DMS114 treated with DMSO at 0.1 percent for 48 hours (cell line): Measurements from ENCODE around the gene MCM6.

Experiments used
- DNase-seq: peaks from one replicate; lab custom pipeline; 2025; ENCODE audit not compliant: unreplicated experiment; lab: John Stamatoyannopoulos, UW

MCM6 gene

DNA sequence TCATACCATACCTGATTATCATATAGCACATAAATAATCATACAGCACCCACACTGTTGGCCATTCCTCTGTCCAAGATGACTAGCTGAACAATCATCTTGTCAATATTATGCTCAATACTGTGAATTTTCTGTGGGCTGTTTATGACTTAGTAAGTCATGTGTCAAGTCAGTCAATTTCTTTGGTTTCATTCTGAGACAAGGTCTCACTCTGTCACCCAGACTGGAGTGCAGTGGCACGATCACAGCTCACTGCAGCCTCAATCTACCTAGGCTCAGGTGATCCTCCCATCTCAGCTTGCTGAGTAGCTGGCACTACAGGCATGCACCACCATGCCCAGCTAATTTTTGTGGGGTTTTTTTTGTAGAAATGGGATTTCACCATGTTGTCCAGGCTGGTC, 5.7 kb downstream of the MCM6 start:
- DNase-seq = no peak

DNA sequence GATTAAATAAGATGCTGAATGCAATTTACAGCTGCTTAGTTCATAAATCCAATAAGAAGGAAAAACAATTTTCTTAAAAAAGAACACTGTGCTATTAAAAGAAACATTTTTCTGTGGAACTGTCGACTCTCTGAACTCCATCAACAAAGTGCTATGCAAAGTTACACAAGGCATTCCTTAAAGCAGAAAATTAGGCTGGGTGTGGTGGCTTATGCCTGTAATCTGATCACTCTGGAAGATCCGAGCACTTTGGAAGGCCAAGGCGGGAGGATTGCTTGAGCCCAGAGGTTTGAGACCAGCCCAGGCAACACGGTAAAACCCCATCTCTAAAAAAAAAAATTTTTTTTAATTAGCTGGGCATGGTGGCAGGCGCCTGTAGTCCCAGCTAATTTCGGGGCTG, 13.0 kb downstream of the MCM6 start:
- no peak for DNase-seq

DNA sequence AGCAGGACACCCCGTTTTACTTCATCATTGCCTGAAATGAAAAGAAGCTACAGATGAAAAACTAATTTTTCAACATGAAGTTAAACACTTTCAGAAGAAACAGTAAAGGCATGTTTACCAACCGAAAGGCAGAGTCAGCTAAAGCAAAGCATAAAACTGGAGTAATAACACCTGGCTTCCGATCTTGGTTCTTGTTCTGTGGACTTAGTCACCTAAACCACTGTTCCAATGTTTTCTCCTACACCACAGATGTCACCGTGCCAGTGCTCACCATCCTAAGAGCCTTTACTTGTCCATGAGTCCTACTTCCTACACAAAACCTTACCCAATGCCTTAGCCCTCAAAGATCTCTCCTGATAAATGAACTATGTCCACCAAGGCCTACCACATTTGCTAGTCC, 13.5 kb downstream of the MCM6 start:
- DNase-seq = no peak

DNA sequence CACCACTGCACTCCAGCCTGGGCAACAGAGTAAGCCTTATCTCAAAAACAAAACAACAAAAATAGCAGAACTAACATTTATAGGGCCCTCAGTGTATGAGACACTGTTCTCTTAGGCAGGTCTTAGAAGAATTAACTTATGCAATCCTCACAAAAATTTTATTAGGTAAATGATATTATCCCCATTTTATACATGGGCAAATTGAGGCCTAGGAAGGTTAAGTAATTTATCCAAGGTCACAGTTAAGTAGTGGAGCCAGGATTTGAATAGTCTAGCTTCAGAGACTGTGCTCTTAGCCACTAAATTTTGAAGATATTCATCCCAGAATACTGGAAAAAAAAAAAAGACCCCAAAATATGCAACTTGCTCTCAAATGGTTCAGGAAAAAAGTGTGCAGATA, 22.8 kb downstream of the MCM6 start:
- DNase-seq = no peak

DNA sequence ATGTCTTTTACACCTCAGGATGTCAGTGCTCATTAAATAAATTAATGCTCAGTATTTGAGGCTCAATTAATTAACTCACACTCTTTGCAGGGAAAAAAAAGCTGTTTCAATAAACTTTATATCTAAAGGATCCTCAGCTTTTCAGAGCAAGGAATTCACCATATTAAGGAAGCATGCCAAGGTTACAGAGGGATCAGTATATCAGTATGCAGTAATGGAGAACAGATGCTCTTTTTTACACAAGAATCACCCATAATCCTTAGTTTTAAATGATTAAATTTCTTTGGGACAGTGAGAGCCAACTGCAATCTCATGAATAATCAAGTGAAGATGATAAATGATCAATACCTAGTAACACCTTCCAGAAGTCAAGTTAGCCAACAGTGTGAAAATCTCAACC, 24.4 kb downstream of the MCM6 start:
- DNase-seq = no peak

DNA sequence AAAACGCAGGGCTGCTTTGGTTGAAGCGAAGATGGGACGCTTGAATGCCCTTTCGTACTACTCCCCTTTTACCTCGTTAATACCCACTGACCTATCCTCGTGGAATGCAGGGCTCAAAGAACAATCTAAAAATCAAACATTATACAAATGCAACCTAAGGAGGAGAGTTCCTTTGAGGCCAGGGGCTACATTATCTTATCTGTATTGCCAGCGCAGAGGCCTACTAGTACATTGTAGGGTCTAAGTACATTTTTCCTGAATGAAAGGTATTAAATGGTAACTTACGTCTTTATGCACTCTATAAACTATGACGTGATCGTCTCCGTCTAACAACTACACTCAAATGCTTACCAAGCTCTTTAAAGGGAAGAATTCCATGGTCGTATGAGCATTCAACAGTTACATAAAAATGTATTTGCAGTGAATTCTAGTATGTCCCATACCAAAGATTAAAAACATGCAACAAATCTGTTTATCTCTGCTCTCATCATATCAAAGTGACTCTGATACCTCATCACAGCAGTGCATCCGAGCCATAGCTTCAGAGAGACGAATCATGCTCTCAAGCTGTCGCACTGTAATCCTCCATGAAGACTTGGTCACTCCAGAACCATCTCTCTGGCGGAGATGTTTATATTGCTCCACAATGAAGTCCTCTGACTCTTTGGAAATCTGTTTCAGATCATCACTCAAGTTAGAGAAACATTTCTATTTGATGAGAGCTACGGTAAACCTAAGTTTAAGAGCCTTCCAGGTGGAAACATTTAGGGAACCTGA, 25.2 kb downstream of the MCM6 start:
- DNase-seq = no peak

DNA sequence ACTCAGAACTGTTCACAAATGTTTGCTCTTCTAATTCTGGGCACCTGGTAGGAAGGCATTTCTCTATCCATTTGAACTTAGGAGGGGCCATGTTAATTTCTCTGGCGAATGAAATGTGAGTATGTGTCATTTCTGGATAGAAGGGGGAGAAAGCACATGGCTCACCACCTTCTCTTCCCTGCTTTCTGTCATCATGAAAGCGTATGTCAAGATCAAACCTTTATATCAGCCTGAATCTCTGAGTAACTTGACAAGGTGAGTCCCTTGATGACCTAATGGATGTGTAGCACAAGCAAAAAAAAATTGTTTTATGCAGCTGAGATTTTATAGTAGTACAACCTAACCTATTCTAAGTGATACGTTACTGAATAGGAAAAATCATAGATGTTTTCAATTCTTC, 27.2 kb downstream of the MCM6 start:
- no peak for DNase-seq

DNA sequence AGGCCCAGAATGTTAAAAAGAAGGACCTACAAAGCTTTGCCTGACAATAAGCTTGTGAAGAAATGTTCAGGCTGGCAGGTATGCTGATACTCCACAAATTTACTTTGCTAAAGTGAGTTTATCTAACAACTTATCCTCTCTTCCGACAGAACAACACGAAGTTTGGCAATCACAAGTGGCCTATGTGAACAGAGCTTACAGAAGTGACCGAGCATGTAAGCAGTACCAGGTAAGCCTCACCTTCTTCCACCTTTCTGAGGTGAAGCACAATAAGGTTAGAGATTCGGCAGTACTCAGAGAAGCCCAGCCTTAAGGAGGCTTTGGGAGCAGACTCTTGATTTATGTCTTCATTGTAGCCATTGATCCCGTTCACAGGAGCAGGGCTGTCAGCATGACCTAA, 30.2 kb downstream of the MCM6 start:
- DNase-seq = no peak

DNA sequence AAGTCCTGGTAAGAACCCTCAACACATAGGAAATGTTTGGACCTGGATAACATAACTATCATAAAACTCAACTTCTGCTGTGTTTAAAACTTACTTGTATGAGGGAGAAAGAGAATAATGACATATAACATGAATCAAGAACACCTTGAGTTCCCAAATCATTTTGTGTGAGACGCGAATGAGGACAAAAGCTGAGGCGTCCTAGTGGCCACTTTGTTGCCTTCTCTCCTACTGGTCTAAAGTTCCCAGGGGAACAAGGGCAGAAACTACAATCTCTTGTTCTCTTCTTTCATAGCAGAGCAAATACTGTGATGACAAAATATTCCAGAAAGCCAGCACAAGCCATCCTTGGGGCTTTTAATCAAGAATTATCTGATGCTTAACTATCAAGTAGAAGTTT, 31.0 kb downstream of the MCM6 start:
- no peak for DNase-seq

DNA sequence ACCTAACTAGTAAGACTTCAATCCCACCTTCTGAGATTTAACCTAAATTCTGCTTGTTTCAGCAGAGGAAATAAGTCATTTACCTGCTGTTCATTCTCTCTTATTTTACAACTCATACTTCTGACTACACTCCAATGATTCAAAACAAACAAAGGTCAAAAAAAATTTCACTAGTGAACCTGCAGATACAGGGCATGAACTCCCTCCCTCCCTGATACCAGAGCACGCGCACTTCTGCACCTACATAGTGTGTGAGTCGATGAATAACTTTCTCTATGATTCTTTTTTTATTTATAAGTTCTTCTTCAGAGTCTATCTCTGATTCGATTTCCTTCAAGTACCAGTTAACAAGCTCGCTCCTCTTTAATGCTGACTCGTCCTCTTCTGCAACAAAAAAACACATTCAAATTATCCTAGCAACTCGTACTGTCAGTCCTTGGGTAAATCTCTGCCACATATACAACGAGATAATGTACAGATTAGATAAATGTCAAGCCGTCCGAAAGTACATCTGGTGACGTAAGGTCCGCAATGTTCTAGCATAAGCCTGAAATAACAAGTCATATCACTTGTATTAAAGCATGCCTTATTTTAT, 31.8 kb downstream of the MCM6 start:
- no peak for DNase-seq

DNA sequence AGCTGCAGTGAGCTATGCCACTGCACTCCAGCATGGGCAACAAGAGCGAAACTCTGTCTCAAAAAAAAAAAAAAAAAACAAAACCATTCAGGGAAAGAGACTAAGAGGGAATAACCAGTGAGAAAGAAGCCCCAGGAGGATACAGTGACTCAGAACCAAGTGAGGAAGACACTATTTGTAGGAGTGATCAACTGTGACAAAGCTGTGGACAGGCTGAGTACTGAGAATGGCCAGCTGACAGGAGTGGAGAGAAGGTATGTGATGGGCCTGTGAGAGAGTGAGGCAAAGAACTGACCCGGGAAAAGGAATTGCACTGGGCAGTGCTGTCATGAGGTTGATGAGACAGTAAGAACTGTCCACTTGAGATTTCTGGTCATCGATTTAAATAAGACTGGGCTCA, 32.6 kb downstream of the MCM6 start:
- no peak for DNase-seq

DNA sequence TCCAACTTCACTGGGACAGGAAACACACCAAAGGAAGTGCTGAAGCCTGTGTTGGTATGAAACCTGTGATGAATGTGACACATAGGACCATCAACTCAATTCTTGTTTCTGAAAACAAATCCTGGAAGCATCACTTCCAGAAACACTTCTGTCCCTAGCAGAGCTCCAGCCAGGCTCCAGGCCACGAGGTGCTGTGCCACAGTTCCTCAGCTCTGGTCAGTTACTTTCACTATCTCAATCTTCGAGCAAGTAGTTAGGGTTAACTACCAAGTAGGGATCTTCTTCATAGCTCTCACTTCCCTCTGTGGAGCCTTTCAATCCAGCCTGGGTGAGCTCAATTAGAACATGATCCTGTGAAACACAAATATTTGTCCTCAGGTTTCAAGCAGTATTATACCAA, 35.6 kb downstream of the MCM6 start:
- DNase-seq = no peak

DNA sequence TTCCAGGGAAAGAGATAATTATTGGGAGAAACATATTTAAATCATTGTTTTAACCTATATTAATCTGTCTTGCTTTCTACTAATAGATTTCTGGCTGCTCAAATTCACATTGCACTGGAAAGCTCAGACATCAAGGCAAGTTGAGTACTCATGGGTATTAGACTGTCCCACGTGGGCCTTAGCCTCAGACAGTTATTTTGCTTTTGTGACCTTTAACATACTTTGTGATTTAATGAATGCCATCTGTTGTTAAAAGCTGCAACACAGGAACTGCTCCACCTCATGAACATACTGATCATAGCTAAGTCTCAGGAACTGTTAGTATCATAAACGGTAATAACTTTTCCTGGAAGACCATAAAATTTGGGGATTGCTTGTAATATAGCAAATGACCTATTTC, 36.5 kb downstream of the MCM6 start:
- no peak for DNase-seq

DNA sequence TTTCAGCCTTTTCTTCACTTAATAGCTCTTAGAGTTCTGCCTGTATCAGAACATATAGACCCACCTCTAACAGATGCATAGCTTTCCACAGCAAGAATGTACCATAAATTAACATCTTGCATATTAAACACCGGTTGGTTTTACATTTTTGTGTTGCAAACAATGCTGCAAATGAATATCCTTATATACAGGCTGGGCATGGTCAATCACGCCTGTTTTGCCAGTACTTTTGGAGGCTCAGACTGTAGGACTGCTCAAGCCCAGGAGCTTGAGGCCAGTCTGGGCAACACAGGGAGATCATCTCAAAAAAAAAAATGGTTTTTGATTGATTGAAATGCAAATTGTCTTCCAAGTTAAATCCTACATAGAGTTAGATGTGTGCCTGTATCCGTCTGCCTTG, 37.7 kb downstream of the MCM6 start:
- no peak for DNase-seq

DNA sequence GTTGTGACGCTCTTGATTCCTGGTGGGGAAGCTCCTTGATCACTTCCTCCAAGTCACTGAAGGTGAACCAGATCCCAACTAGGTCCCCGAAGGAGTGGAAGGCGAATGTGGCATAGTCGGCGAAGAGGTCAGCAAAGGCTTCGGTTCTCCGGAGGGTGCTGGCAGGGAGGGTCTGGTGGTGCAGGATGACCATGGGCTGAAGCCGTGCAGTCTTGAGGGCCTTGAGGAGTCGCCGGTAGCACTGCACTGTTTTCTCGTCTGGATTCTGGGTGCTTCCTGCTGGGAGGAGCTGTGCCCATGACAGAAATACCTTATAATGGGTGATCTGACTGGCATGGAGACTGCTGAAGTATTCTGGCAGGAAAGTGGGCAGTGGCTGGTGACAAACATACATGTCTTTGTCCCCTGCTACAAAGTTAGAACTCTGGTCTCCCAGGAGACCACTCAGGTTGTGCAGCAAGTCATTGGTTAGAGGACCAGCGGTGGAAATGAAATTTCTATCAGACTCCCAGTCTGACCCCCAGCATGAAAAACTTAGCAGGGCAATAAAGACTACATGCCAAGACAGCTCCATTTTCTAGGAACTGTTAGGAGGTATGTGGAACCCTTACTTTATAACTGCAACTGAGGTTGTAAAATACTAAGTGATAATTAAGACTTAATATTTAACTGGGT, 39.5 kb downstream of the MCM6 start, which contains the start of gene LCT:
Gene LCT (minus strand): TSS at position 589 of the 675 bp plus-strand sequence. CDS start 15 bp downstream, at position 574.
- DNase-seq = no peak

DNA sequence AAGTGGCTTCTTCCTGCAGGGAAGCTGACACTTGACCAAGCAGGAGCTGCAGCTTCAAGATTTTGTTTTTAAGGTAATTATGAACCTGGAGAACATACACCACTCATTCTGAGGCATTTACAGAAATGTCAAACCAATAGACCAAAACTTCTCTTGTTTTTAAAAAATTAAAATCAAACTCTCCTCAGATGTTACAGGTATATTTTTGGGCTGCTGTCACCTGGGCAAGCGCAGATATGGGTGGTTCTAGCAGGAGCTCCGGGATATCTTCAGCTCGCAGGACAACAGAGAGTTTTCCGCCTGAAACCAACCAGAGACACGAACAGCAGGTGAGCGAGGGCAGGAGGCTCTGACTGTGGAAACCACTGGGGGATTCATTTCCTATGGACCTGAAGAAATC, 43.4 kb downstream of the MCM6 start:
- no peak for DNase-seq

DNA sequence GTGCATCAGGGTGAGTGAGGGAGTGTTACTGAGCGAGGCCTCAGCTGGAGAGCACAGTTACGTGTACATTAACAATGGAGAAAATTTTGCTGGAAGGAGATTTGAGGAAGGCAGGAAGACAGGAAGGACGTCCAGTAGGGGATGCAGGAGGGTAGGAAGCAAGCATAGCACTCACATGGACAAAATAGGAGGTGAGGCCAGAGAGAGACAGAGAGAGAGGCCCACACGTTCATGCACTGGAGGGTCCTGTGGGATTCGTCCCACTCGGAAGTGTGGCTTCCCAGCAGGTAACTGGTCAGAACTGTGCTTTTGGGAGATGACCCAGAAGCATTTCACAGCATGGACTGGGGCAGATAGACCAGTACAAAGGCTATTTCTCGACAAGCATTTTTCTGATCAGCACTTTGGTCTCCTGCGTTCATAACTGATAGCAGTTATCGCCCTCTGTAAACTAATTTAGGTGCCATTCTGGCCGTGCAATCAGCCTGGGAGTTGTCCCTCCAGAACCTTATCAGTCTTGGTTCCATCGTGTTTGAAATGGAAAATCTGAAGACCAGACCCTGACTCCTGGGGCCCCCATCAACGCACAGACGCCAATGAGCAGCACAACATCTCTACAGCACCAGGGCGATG, 44.9 kb downstream of the MCM6 start:
- no peak for DNase-seq

DNA sequence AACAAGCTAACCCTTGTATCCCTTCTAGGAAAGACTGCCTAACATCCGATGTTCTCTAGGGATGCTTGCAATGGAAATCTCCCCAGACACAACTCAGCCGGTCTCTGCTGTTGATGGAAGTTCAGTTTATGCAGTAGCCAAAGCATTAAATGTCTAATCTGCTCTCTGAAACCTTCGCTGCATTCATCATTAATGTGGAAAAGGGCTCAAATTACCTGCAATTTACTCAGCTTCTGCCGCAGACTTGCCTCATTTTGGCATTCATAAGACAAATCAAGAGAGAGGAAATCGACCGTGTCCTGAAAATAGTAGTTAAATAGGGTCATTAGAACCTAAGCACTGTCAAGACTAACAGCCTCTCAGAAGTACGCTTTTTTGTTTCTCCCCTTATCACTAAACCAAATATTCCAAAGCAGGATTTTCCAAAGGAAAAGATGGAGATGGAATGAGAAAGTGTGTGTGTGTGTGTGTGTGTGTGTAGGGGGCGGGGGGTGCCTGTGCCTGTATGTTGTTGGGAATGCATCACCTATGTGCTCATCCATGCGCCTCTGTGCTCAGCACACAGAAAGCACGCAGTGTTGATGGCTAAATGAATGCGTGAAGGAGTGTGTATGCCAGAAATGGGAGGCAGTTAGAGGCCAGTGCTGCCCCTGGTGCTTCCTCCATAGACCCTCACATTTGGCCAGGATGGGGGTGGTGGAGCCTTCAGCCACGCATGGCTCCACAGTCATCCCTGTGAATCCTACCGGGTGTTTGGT, 46.7 kb downstream of the MCM6 start:
- DNase-seq = no peak

DNA sequence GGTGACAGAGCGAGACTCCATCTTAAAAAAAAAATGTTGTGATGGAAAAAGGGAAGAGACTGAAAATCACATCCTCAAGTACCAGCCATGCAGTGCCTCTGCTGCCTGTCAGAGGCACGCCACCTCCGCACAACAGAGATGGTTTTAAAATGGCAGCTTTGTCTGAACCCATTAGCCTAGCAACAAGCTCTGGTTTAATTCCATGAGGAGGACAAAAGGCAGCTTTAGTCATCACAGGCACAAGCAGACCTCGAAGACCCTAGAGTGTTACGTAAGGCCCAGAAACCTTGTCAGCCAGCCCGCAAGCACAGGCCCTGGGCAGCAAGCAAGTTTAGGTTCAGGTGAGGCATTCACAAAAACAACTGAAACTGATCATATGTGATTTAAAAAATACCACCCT, 49.7 kb downstream of the MCM6 start:
- no peak for DNase-seq

DNA sequence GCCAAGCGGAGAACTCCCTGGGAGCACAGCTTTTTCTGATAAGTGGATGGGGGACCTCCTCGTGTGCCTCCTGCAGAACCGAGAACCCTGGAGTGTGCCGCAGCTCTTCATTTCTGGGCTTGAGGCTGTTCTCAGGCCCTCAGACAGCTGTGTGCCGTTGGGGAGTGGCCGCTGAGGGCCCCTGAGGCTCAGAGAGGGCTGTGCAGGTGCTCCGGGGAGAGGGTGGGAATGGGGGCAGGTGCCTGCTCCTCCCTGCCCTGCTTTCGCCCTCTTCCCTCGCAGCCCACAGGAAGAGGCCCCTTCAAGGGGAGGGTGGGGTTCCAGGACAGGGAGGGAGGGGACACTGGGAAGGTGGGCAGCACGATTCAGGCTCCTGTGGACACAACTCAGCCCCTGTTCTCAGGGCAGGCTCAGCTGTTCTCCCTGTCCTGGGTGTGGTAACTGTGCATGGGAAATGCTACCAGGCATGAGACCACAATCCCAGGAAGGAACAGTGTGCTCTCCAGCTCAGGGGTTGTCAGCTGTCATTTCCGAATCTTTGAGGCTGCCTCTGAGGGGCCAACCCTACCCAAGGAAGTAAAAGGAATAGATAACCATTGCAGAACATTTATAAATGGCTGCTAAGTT, 50.6 kb downstream of the MCM6 start:
- no peak for DNase-seq

DNA sequence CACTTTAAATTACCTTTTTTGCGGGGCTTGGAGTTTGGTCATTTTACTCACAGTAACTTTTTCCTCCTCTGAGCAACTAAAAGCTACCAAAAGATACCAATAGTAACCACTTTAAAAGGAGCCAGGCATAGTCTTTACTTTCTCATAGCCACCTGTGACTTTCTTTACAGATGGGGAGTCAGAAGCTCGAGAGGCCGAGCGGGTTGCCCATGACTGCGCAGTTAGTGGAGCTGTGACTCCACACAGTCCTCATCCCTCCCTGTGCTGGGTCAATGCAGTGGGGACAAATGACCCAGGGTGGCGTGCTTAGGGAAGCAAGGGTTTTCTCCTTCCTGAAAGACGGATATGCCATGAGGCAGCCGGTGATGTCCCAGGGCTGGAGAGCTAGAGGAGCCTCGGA, 51.1 kb downstream of the MCM6 start:
- DNase-seq = no peak
